Calu3 (cell line): ENCODE data around the gene M1AP. TPM values are rescaled to one million over a fixed set of nuclear protein-coding genes. Genes with fewer than 3 reads are reported as not detected.

Experiments used
- BruUV-seq: library from RNA; stranded (reverse); fragments of 400-500 nt; replicated peaks from 2 replicates; lab custom pipeline; 2021; lab: Mats Ljungman, UMichigan
- CTCF ChIA-PET: fragments of 300-600 bp; sonication (Branson Sonifier 250); formaldehyde crosslinking; loops from one replicate; lab custom pipeline; 2022; ENCODE audit warnings: antibody characterized with exemption; lab: Charles Lee
- DNase-seq: peaks from one replicate; pipeline ENCODE4 v3.0.0; 2022
- H3K27ac Mint-ChIP-seq: one replicate; pipeline ENCODE4 v1.8.0; 2022; ENCODE audit warnings: mixed read lengths; ENCODE audit not compliant: unreplicated experiment
- H3K27me3 Mint-ChIP-seq: one replicate; pipeline ENCODE4 v1.8.0; 2022; ENCODE audit warnings: mixed read lengths; ENCODE audit not compliant: unreplicated experiment
- H3K36me3 Mint-ChIP-seq: one replicate; pipeline ENCODE4 v1.8.0; 2022; ENCODE audit warnings: mild to moderate bottlenecking, moderate library complexity, mixed read lengths; ENCODE audit not compliant: insufficient read depth, unreplicated experiment
- H3K4me1 Mint-ChIP-seq: one replicate; pipeline ENCODE4 v1.8.0; 2022; ENCODE audit warnings: mild to moderate bottlenecking, low read depth, mixed read lengths; ENCODE audit not compliant: unreplicated experiment
- H3K4me3 Mint-ChIP-seq: one replicate; pipeline ENCODE4 v1.8.0; 2022; ENCODE audit warnings: mild to moderate bottlenecking, low read depth, moderate library complexity, mixed read lengths; ENCODE audit not compliant: unreplicated experiment
- H3K9me3 Mint-ChIP-seq: one replicate; pipeline ENCODE4 v1.8.0; 2022; ENCODE audit warnings: low read depth, mixed read lengths; ENCODE audit not compliant: unreplicated experiment
- intact Hi-C: fragments of 100-400 bp; cut with micrococcal nuclease; formaldehyde crosslinking; loops from one replicate; pipeline ENCODE4 v1.10.0; 2022; ENCODE audit not compliant: unreplicated experiment
- total RNA-seq: library from RNA; stranded (reverse); gene quantifications from 2 replicates; pipeline ENCODE4 v1.2.3, GENCODE V29; 2022
- TF ChIP-seq, protein P1 (sequence below): fragments of 200-600 bp; IDR thresholded peaks from one replicate; pipeline ENCODE4 v1.8.0; 2022; ENCODE audit warnings: antibody characterized with exemption; ENCODE audit not compliant: unreplicated experiment

Gene M1AP
- total RNA-seq, 1 experiment from 2014 or later, result not detected

DNA sequence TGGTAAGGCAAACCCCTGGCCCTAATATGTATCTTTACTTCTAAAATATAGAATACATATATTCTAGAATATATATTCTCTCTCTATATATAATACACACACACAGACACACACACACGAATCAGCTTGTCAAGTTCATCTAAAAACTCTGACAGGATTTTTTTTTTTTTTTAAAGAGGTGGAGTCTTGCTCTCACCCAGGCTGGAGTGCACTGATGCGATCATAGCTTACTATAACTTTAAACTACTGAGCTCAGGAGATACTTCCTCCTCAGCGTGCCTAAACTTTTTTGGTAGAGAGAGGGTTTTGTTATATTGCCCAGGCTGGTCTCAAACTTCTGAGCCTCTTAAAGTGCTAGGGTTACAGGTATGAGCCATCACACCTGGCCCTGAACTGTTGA lies 48.5 kb downstream of the M1AP start:
- CTCF ChIA-PET, result no interaction called here
- Mint-ChIP-seq H3K27me3 (peaks cover 41% of the 10 kb centered on the region), H3K9me3 (no peaks in the 10 kb centered on the region), H3K36me3 (no peaks in the 10 kb centered on the region), H3K27ac (no peak overlapping the region), H3K4me1 (no peaks in the 10 kb centered on the region), H3K4me3 (no peak overlapping the region)
- no TSS peak for BruUV-seq
- intact Hi-C loops, result no loop called here
- DNase-seq, result no peak
- TF ChIP-seq, protein P1, sequence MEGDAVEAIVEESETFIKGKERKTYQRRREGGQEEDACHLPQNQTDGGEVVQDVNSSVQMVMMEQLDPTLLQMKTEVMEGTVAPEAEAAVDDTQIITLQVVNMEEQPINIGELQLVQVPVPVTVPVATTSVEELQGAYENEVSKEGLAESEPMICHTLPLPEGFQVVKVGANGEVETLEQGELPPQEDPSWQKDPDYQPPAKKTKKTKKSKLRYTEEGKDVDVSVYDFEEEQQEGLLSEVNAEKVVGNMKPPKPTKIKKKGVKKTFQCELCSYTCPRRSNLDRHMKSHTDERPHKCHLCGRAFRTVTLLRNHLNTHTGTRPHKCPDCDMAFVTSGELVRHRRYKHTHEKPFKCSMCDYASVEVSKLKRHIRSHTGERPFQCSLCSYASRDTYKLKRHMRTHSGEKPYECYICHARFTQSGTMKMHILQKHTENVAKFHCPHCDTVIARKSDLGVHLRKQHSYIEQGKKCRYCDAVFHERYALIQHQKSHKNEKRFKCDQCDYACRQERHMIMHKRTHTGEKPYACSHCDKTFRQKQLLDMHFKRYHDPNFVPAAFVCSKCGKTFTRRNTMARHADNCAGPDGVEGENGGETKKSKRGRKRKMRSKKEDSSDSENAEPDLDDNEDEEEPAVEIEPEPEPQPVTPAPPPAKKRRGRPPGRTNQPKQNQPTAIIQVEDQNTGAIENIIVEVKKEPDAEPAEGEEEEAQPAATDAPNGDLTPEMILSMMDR, result no peak

DNA sequence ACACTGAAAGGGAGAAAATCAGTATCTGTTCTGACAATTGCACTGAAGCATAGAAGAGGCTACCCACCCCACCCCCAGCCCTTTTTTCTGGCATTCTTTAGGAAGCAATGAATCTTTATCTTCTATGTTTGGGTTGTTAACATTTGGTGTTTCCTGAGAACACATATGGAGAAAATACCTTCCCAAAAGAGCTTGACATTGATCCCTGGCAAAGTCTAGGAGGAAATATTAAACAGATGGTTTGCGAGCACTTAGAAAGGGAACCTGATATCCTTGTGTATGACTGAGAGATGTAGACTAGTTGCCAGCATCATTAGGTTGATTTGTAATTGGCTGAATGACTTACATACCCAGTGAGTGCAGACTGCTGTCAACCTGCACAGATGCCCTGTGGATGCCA lies 50.7 kb downstream of the M1AP start:
- no TSS peak for BruUV-seq
- no peaks in the 10 kb centered on the region for H3K9me3 Mint-ChIP-seq
- TF ChIP-seq, protein P1, result no peak
- no peak overlapping the region for H3K27ac Mint-ChIP-seq
- intact Hi-C loops, result no loop called here
- H3K4me3 Mint-ChIP-seq, result no peak overlapping the region
- no peaks in the 10 kb centered on the region for H3K36me3 Mint-ChIP-seq
- CTCF ChIA-PET, result no interaction called here
- H3K4me1 Mint-ChIP-seq, result no peaks in the 10 kb centered on the region
- peaks cover 41% of the 10 kb centered on the region for H3K27me3 Mint-ChIP-seq
- no peak for DNase-seq

- no TSS peak for BruUV-seq
- no peaks in the 10 kb centered on the region for H3K4me1 Mint-ChIP-seq
- intact Hi-C loops, result no loop called here
- H3K27ac Mint-ChIP-seq, result no peak overlapping the region
- CTCF ChIA-PET, result no interaction called here
- TF ChIP-seq, protein P1, result no peak
- no peaks in the 10 kb centered on the region for H3K9me3 Mint-ChIP-seq
- no peak for DNase-seq
- no peaks in the 10 kb centered on the region for H3K36me3 Mint-ChIP-seq
- peaks cover 36% of the 10 kb centered on the region for H3K27me3 Mint-ChIP-seq
- no peak overlapping the region for H3K4me3 Mint-ChIP-seq
These were observed 51.5 kb downstream of the M1AP start for GRCh38 chr2:74596584-74596983.

DNA sequence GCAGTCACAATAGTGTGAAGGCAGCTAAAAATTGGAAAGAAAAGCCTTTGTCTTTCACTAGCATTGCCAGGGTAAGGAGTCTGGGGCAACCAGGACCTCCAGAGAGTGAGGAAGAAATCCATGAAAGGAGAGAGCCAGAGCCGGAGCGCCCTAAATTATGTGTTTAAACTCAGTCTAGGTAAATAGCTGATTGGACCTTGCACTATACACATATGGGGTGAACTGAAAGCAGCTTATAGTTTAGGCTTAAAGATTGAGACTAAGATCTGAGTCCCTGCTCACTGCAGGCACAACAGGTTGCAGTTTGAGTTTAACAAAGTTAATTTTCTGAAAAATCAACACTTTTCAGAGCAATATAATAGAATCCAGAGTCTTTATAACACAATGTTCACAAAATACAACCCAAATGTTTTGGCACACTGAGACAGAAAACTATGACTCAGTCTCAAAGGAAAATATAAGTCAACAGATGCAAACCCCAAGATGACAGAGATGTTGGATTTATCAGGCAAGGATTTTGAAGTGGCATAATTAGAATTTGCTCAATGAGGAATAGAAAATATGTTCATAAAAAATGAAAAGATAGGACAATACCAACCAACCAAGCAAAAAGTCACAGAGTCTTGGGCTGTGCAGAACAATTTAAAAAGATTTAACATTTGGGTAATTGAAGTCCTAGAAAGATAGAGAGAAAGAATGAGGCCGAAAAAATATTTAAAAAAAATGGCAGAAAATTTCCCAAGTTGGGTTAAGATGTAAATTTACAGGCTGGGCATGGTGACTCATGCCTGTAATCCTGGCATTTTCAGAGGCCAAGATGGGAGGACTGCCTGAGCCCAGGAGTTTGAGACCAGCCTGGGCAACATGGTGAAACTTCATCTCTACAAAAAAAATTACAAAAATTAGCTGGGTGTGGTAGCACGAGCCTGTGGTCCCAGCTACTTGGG lies 54.0 kb downstream of the M1AP start:
- Mint-ChIP-seq H3K4me3 (no peak overlapping the region), H3K36me3 (no peaks in the 10 kb centered on the region), H3K9me3 (no peaks in the 10 kb centered on the region), H3K27me3 (peaks cover 31% of the 10 kb centered on the region), H3K4me1 (no peaks in the 10 kb centered on the region), H3K27ac (no peak overlapping the region)
- BruUV-seq, result no TSS peak
- intact Hi-C loops, result no loop called here
- CTCF ChIA-PET, result no interaction called here
- TF ChIP-seq, protein P1, result no peak
- no peak for DNase-seq
